ENCODE results near the gene NUTM1. TPM values are rescaled to one million over a fixed set of nuclear protein-coding genes. Genes with fewer than 3 reads are reported as not detected.
"Not testable (repeated sequence)": the region's sequence is repeated elsewhere in the genome, so short reads cannot be mapped to it uniquely, and the experiment has no call there.

Gene NUTM1
- total and polyA plus RNA-seq, 9 donors = 0.04 to 0.05 TPM; not detected in 7

DNA sequence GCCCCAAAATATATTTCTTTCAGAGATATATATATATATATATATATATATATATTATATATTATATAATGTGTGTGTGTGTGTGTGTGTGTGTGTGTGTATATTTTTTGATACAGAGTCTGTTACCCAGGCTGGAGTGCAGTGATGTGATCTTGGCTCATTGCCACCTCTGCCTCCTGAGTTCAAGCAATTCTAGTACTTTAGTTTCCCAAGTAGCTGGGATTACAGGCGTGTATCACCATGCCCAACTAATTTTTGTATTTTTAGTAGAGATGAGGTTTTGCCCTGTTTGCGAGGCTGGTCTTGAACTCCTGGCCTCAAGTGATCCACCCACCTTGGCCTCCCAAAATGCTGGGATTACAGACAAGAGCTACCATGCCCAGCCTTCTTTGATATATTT, 32.4 kb downstream of the NUTM1 start:
- WGBS (ENCODE audit: insufficient coverage) = no CpG with 5 or more reads among the region's 2 CpGs

DNA sequence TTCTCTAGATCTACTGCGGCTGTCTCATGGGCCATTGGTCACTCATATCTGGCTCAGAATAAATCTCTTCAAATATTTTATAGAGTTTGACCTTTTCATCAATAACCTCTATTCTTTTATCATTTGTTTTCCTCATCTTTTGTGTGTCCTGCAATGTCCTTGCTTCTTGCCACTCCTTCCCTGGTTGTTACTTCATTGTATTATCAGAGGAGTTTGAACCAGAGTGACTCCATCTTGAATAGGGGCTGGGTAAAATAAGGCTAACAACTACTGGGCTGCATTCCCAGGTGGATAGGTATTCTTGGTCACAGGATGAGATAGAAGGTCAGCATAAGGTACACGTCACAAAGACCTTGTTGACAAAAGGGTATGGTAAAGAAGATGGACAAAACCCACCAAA, 33.7 kb downstream of the NUTM1 start:
- no CpG with 5 or more reads among the region's 2 CpGs for WGBS (ENCODE audit: insufficient coverage)
- no peak for DNase-seq
- Histone ChIP-seq H3K36me3 (ENCODE audit: control insufficient read depth, insufficient read depth, low read length) (no peaks in the 10 kb centered on the region), H3K4me1 (ENCODE audit: control insufficient read depth, insufficient read depth, low read length) (no peaks in the 10 kb centered on the region), H3K9me3 (replicated peaks; ENCODE audit: control insufficient read depth, low read depth, low read length) (no peaks in the 10 kb centered on the region), H3K27ac (ENCODE audit: low read length) (no peak overlapping the region), H3K27me3 (ENCODE audit: control insufficient read depth, insufficient read depth, low read length) (no peaks in the 10 kb centered on the region), H3K4me3 (ENCODE audit: low read length) (no peak overlapping the region)

More for the DNA sequence above, 32.4 kb downstream of the NUTM1 start:
- not testable (repeated sequence) for DNase-seq; H3K4me1 ChIP-seq (ENCODE audit: control insufficient read depth, insufficient read depth, low read length); H3K27me3 ChIP-seq (ENCODE audit: control insufficient read depth, insufficient read depth, low read length); H3K4me3 ChIP-seq (ENCODE audit: low read length); H3K9me3 ChIP-seq (replicated peaks; ENCODE audit: control insufficient read depth, low read depth, low read length); H3K27ac ChIP-seq (ENCODE audit: low read length); H3K36me3 ChIP-seq (ENCODE audit: control insufficient read depth, insufficient read depth, low read length)

DNA sequence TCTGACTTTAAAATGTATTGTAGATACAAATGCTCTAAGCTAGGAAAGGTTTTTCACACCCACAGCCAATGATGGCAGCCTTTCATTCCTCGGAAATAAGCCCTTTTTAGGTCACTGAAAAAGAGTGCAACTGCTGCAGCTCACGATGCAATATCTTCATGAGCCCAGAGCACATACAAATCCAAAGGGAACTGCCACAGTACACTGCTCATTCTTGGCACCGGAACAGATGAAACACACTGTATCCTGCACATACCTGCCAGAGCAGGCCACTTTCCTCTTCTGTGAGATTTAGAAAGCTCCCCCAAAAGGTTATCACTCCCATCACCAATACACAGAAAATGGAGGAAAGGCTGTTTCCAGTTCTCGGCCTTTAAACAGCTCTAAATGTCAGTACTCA, 37.4 kb downstream of the NUTM1 start:
- not testable (repeated sequence) for DNase-seq; H3K4me1 ChIP-seq (ENCODE audit: control insufficient read depth, insufficient read depth, low read length); H3K4me3 ChIP-seq (ENCODE audit: low read length); H3K27me3 ChIP-seq (ENCODE audit: control insufficient read depth, insufficient read depth, low read length); H3K9me3 ChIP-seq (replicated peaks; ENCODE audit: control insufficient read depth, low read depth, low read length); H3K27ac ChIP-seq (ENCODE audit: low read length); H3K36me3 ChIP-seq (ENCODE audit: control insufficient read depth, insufficient read depth, low read length)
- WGBS (ENCODE audit: insufficient coverage) = 93% methylated on average over 3 of the region's 4 CpGs

DNA sequence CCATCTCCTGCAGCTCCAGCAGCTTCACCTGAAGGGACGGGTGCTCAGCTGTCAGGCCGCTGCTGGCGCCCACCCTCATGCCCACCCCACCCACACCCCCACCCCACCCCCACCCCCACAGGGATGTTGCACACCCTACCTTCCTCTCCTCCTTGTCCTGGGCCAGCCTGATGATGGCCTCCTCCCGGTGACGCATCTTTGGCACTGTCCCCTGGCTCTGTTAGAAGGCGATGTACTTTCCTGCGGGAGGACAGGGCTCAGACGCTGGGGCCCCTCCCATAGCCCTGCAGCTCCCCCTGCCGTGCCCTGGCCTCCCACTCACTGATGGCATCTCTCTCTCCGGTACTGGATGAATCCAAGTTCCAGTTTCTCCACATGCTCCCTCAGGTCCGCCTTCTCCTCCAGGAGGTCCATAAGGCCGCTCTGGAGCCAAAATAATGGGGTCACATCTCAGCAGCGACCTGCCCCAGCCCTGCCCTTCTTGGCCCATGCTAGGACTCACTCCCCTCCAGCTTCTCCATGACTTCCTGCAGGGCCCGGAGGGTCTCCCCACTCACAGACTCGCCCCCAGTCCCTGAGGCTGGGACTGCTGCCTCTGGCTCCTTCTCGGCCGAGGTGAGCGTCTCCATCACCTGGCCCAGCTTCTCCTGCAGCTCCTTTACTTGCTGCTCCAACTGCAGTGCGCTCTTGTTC, 38.9 kb downstream of the NUTM1 start:
- WGBS (ENCODE audit: insufficient coverage) = no CpG with 5 or more reads among the region's 19 CpGs
- H3K4me3 ChIP-seq (ENCODE audit: low read length); H3K9me3 ChIP-seq (replicated peaks; ENCODE audit: control insufficient read depth, low read depth, low read length); H3K27me3 ChIP-seq (ENCODE audit: control insufficient read depth, insufficient read depth, low read length); H3K4me1 ChIP-seq (ENCODE audit: control insufficient read depth, insufficient read depth, low read length); DNase-seq; H3K36me3 ChIP-seq (ENCODE audit: control insufficient read depth, insufficient read depth, low read length); H3K27ac ChIP-seq (ENCODE audit: low read length): not testable (repeated sequence)

DNA sequence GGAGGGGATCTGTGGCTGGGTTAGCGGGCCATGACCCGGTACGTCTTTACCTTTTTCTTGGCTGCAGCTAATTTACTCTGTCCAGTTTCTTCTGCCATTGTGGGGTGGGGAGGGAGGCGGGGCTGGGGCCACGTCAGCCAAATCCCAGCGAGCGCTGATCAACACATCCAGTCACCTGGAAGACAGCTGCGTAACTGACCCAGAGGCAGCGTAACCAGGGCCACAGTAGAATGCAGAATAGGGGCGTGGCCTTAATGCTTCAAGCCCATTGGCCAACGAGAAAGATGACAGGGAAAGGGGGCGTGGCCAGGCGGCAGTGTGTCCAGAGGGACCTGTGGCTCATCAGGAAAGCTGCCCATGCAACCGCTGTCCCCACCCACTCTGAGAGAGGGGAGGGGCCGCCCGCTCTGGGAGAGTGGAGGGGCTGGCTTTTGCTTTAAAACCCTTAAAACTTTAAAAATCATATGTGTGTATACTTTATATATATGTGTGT, 46.5 kb downstream of the NUTM1 start:
- no CpG with 5 or more reads among the region's 16 CpGs for WGBS (ENCODE audit: insufficient coverage)
- not testable (repeated sequence) for H3K36me3 ChIP-seq (ENCODE audit: control insufficient read depth, insufficient read depth, low read length); H3K27ac ChIP-seq (ENCODE audit: low read length); DNase-seq; H3K4me3 ChIP-seq (ENCODE audit: low read length); H3K27me3 ChIP-seq (ENCODE audit: control insufficient read depth, insufficient read depth, low read length); H3K4me1 ChIP-seq (ENCODE audit: control insufficient read depth, insufficient read depth, low read length); H3K9me3 ChIP-seq (replicated peaks; ENCODE audit: control insufficient read depth, low read depth, low read length)

DNA sequence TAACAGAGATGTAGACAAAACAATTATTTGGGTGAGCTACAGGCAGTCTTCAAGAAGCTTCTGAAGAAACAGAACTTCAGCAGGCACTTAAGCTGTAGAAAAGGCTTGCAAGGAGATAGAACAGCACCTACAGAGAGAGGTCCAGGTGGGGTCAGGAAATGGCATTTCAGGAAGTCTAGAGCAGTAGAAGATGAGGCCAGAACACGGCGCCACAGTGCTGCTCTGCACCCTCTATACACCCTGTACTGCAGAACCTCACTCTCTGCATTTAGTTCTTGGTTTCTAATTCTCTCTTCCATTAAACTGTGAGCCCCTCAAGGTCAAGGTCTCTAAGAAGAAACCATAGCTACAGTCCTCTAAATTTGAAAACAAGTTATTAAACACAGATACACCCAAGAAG, 49.9 kb downstream of the NUTM1 start:
- no CpG with 5 or more reads among the region's 2 CpGs for WGBS (ENCODE audit: insufficient coverage)
- not testable (repeated sequence) for H3K4me1 ChIP-seq (ENCODE audit: control insufficient read depth, insufficient read depth, low read length); H3K4me3 ChIP-seq (ENCODE audit: low read length)

DNA sequence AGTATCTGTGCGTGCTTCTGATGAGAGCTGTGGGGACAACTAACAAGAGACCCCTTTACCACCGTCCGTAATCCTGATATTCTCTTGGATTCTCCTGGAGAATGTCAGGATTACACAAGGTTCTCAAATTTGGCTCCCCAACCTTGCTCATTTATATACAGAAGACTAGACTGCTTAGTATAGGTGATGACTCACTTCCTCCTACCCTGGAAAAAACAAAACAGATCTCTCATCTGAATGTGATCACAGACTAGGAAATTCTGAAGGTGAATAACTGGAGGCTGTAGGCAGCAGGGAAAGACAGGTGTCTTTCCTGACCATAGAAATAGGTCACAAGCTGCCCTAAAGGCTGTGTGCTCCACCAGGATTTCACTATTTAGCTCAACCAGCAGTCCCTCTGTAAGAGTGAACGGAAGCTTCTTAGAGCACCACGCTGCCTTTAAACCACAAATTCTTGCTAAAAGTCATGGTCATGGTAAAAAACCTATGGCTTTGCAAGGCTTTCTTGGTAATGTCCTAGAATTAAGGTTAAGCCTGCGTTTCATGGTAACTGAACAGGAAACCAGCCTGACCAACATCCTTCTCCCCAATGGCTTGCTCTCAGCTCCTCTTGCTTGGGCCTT, 54.6 kb downstream of the NUTM1 start:
- H3K36me3 ChIP-seq (ENCODE audit: control insufficient read depth, insufficient read depth, low read length); H3K9me3 ChIP-seq (replicated peaks; ENCODE audit: control insufficient read depth, low read depth, low read length); H3K27ac ChIP-seq (ENCODE audit: low read length); H3K4me3 ChIP-seq (ENCODE audit: low read length); H3K4me1 ChIP-seq (ENCODE audit: control insufficient read depth, insufficient read depth, low read length); H3K27me3 ChIP-seq (ENCODE audit: control insufficient read depth, insufficient read depth, low read length); DNase-seq: not testable (repeated sequence)
- WGBS (ENCODE audit: insufficient coverage) = no CpG with 5 or more reads among the region's 6 CpGs

More for the DNA sequence above, 49.9 kb downstream of the NUTM1 start:
- H3K36me3 ChIP-seq (ENCODE audit: control insufficient read depth, insufficient read depth, low read length); DNase-seq; H3K27ac ChIP-seq (ENCODE audit: low read length); H3K9me3 ChIP-seq (replicated peaks; ENCODE audit: control insufficient read depth, low read depth, low read length); H3K27me3 ChIP-seq (ENCODE audit: control insufficient read depth, insufficient read depth, low read length): not testable (repeated sequence)

DNA sequence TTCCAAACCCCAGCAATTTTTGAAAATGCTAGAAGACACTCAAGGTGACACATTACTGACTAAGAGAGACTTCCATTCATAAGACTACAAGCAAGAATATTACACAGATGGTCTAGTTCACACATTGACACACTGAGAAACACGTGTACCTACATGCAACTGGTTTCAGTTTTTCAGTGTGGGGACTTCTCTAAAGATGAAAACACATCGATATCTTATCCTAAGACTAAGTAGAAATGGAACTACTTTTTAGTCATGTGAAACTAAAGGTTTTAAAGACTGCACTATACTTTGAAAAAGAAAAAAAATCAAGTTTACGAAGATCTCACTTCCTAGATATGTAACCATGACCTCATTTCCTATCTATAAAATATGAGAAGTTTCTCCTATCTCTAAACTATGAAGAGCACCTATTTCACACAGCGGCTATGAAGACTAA, 60.1 kb downstream of the NUTM1 start:
- WGBS (ENCODE audit: insufficient coverage) = no CpG with 5 or more reads among the region's 4 CpGs
- not testable (repeated sequence) for H3K4me3 ChIP-seq (ENCODE audit: low read length); H3K9me3 ChIP-seq (replicated peaks; ENCODE audit: control insufficient read depth, low read depth, low read length); H3K36me3 ChIP-seq (ENCODE audit: control insufficient read depth, insufficient read depth, low read length); H3K27me3 ChIP-seq (ENCODE audit: control insufficient read depth, insufficient read depth, low read length); DNase-seq; H3K4me1 ChIP-seq (ENCODE audit: control insufficient read depth, insufficient read depth, low read length); H3K27ac ChIP-seq (ENCODE audit: low read length)

DNA sequence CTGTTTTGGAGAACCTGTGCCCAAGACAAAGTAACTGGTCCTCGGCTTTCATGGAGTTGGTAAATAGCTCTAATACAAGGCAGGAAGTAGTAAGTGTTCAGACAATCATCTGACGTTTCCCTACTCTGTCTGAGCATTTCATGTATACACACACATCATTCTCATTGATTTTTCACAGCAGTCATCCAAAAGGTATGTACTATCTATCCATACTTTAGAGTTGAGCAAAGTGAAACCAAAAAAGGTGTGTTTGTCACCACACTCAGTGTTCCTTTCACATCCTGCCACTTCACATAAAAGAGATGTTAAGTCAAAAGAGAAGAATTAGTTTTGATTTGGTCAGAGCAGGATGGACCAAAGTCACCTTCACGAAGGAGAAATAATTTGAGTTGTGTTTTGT, 60.8 kb downstream of the NUTM1 start:
- not testable (repeated sequence) for H3K4me1 ChIP-seq (ENCODE audit: control insufficient read depth, insufficient read depth, low read length); H3K36me3 ChIP-seq (ENCODE audit: control insufficient read depth, insufficient read depth, low read length); H3K9me3 ChIP-seq (replicated peaks; ENCODE audit: control insufficient read depth, low read depth, low read length); DNase-seq; H3K4me3 ChIP-seq (ENCODE audit: low read length); H3K27me3 ChIP-seq (ENCODE audit: control insufficient read depth, insufficient read depth, low read length); H3K27ac ChIP-seq (ENCODE audit: low read length)
- WGBS (ENCODE audit: insufficient coverage) = no CpG with 5 or more reads among the region's 3 CpGs

Measured in muscle of leg (tissue), 11 donors.